C4-2B (cell line): ENCODE results near the gene ARMC12.

Experiments
- CTCF ChIP-seq: fragments of 450-650 bp; conservative IDR thresholded peaks from 2 replicates; pipeline ENCODE4 v1.5.1; 2017; ENCODE audit warnings: mild to moderate bottlenecking
- ZFX ChIP-seq: fragments of 450-650 bp; IDR thresholded peaks from 2 replicates; pipeline ENCODE4 v1.6.1; 2017

GRCh38 chr6:35733633-35734032 is 3.2 kb upstream of the ARMC12 start:
- TF ChIP-seq CTCF (no peak), ZFX (no peak)
